AG04450 (cell line): ENCODE measurements around the gene DIS3L. TPM values are rescaled to one million over a fixed set of nuclear protein-coding genes. Genes with fewer than 3 reads are reported as not detected.
"Not testable (repeated sequence)": the region's sequence is repeated elsewhere in the genome, so short reads cannot be mapped to it uniquely, and the experiment has no call there.

Source experiments
- CTCF ChIA-PET: fragments of 300-600, 350-600 bp; formaldehyde crosslinking; extraction: SDS; loops from one replicate; lab custom pipeline; 2022; ENCODE audit warnings: antibody characterized with exemption, inconsistent platforms; lab: Charles Lee
- POLR2A ChIA-PET: fragments of 350-600 bp; formaldehyde crosslinking; extraction: SDS; loops from one replicate; lab custom pipeline; 2021; ENCODE audit warnings: antibody characterized with exemption, inconsistent platforms; lab: Yijun Ruan, JAX
- DNase-seq: peaks from one replicate; pipeline ENCODE4 v3.0.0-alpha.2; 2011; ENCODE audit warnings: low read depth, low spot score
- H3K27ac ChIP-seq: one replicate; pipeline ENCODE4 v1.5.1; 2012; ENCODE audit warnings: low read depth, low read length, control low read depth
- H3K27me3 ChIP-seq: one replicate; pipeline ENCODE4 v1.6.0; 2012; ENCODE audit warnings: low read length; ENCODE audit not compliant: control insufficient read depth, insufficient read depth
- H3K4me3 ChIP-seq: 2 replicates; pipeline ENCODE4 v1.5.1; 2011; ENCODE audit warnings: mild to moderate bottlenecking, low read depth, low read length, control low read depth
- H3K9me3 ChIP-seq: 2 replicates; pipeline ENCODE4 v1.5.1; 2012; ENCODE audit warnings: low read length; ENCODE audit not compliant: control insufficient read depth, insufficient read depth
- polyA plus RNA-seq: library from polyadenylated mRNA; depleted of rRNA; stranded (reverse); fragments of >200 nt; gene quantifications from 2 replicates; pipeline ENCODE4 v1.2.3, GENCODE V29; 2011
- TF ChIP-seq, protein P1 (sequence below): IDR thresholded peaks from 2 replicates; pipeline ENCODE4 v1.5.1; 2011; ENCODE audit warnings: low read depth, low read length, control low read depth, inconsistent platforms

DIS3L gene
- polyA plus RNA-seq, 1 experiment: 12.1 TPM

- no peak overlapping the region for H3K4me3 ChIP-seq
- ChIA-PET CTCF (no interaction called here), POLR2A (no interaction called here)
- TF ChIP-seq, protein P1, sequence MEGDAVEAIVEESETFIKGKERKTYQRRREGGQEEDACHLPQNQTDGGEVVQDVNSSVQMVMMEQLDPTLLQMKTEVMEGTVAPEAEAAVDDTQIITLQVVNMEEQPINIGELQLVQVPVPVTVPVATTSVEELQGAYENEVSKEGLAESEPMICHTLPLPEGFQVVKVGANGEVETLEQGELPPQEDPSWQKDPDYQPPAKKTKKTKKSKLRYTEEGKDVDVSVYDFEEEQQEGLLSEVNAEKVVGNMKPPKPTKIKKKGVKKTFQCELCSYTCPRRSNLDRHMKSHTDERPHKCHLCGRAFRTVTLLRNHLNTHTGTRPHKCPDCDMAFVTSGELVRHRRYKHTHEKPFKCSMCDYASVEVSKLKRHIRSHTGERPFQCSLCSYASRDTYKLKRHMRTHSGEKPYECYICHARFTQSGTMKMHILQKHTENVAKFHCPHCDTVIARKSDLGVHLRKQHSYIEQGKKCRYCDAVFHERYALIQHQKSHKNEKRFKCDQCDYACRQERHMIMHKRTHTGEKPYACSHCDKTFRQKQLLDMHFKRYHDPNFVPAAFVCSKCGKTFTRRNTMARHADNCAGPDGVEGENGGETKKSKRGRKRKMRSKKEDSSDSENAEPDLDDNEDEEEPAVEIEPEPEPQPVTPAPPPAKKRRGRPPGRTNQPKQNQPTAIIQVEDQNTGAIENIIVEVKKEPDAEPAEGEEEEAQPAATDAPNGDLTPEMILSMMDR: no peak
- H3K27me3 ChIP-seq: no peaks in the 10 kb centered on the region
- no peak overlapping the region for H3K27ac ChIP-seq
- H3K9me3 ChIP-seq: no peaks in the 10 kb centered on the region
- DNase-seq: no peak
These were observed 5.5 kb downstream of the DIS3L start for GRCh38 chr15:66298803-66299251.

GRCh38 chr15:66302489-66303278, 9.3 kb downstream of the DIS3L start:
- TF ChIP-seq, protein P1: no peak
- ChIA-PET CTCF (interaction anchor here (1.2 kb wide), 1 partner anchor 15 kb away, joined by 3 read pairs; no protein-coding TSS in a partner anchor), POLR2A (no interaction called here)
- Histone ChIP-seq H3K4me3 (no peak overlapping the region), H3K9me3 (no peaks in the 10 kb centered on the region), H3K27me3 (no peaks in the 10 kb centered on the region), H3K27ac (no peak overlapping the region)
- DNase-seq: no peak

GRCh38 chr15:66304425-66304824, 11.1 kb downstream of the DIS3L start:
- H3K4me3 ChIP-seq, DNase-seq, H3K27ac ChIP-seq, H3K9me3 ChIP-seq, H3K27me3 ChIP-seq, CTCF ChIA-PET: not testable (repeated sequence)
- POLR2A ChIA-PET: interaction anchor here (0.6 kb wide), 1 partner anchor 788 kb away, joined by 3 read pairs; no protein-coding TSS in a partner anchor

- Histone ChIP-seq H3K27ac (no peak overlapping the region), H3K9me3 (no peaks in the 10 kb centered on the region), H3K27me3 (no peaks in the 10 kb centered on the region), H3K4me3 (no peak overlapping the region)
- ChIA-PET POLR2A (no interaction called here), CTCF (no interaction called here)
- TF ChIP-seq, protein P1: no peak
- DNase-seq: no peak
These were observed 13.0 kb downstream of the DIS3L start for GRCh38 chr15:66306381-66306780.

DNA sequence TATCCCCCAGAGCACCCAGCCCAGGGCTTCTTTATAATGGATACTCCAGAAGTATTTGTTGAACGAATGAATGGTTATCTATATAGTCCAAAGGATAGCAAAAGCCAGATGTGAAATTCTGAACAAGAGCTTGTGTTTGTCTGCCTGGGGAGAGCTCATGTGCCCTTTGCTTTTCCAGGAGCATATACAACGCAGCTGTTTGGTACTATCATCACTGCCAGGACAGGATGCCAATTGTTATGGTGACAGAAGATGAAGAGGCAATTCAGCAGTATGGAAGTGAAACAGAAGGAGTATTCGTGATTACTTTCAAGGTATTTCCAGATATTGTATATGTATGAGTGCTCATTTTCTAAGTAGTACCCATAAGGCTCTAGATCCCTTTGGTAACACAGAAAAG, 15.2 kb downstream of the DIS3L start:
- Histone ChIP-seq H3K27ac (no peak overlapping the region), H3K4me3 (no peak overlapping the region), H3K27me3 (no peaks in the 10 kb centered on the region), H3K9me3 (no peaks in the 10 kb centered on the region)
- ChIA-PET POLR2A (no interaction called here), CTCF (interaction anchor here (1.0 kb wide), 1 partner anchor 21 kb away, joined by 7 read pairs; no protein-coding TSS in a partner anchor)
- TF ChIP-seq, protein P1: no peak
- no peak for DNase-seq
